ENCODE data around the gene TRPM4. TPM values are rescaled to one million over a fixed set of nuclear protein-coding genes. Genes with fewer than 3 reads are reported as not detected.

The TRPM4 gene
- total and polyA plus RNA-seq, 2 of the 13 experiments (the other 11 are each of a cell fraction or from before 2014, with no cell fraction given) = 1.9 to 4.3 TPM

DNA sequence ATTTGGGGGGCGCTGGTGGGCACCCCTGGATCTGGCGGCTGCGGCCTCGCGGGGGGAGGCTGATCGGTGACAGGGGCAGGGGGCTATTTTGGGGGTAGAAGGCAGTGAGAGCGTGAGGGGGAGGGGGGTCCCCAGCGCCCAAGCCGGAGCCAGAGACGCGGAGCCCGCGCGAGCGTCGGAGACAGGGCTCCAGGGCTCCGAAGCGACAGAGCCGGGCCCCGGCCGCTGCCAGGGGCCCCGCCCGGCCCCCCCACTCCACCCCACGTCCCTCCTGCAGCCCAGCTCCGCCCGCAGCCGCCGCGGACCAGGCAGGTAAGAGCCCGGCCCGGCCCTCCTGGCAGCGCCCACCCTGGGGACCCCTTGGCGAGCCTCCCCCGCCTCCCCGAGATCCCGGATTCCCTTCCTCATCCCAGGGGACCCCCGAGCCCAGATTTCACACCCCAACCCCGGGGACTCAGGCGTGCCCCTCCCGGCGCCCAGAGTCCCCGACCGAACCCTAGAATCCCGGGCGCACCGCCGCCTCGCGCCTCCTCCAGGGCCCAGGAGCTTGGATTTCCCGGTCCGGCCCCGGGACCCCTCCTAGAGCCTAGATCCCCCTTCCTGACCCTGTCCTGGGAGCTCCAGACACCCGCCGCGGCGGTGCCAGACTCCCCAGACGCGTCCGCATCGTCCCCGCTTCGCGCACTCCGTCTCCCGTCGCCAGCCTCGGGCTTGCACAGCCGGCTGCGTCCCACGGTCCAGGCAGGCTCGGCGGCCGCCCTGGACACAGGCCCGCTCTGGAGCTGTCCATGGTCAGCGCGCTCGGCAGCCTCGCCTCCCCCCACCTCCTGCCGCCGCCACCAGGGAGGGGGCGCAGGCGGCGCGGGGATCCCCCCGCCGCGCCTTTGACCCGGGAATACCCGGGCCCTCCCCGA, 37.9 kb upstream of the TRPM4 start, which contains the start of gene PPFIA3 (continued):
- TF ChIP-seq ZNF766 (CRISPR knock-in tag; IDR thresholded peaks at IDR 0.05; ENCODE audit: borderline replicate concordance) = peak; percentile 88
- no peak for TF ChIP-seq NR3C1 (CRISPR knock-in tag; IDR thresholded peaks at IDR 0.05)
- TF ChIP-seq, protein P1, sequence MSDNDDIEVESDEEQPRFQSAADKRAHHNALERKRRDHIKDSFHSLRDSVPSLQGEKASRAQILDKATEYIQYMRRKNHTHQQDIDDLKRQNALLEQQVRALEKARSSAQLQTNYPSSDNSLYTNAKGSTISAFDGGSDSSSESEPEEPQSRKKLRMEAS (IDR thresholded peaks at IDR 0.05) = peak; percentile 65
- no peak for TF ChIP-seq SKI (IDR thresholded peaks at IDR 0.05; ENCODE audit: partially characterized antibody)
- TF ChIP-seq KDM4B (CRISPR knock-in tag; IDR thresholded peaks at IDR 0.05) = 0 out of 2 replicates have a peak, but pooled peaks have one; percentile 37
- no peak for TF ChIP-seq ZBTB21 (CRISPR knock-in tag; IDR thresholded peaks at IDR 0.05)
- no peak for TF ChIP-seq CEBPB (IDR thresholded peaks at IDR 0.05; ENCODE audit: borderline replicate concordance, low read depth, low read length)
- TF ChIP-seq, protein P2, sequence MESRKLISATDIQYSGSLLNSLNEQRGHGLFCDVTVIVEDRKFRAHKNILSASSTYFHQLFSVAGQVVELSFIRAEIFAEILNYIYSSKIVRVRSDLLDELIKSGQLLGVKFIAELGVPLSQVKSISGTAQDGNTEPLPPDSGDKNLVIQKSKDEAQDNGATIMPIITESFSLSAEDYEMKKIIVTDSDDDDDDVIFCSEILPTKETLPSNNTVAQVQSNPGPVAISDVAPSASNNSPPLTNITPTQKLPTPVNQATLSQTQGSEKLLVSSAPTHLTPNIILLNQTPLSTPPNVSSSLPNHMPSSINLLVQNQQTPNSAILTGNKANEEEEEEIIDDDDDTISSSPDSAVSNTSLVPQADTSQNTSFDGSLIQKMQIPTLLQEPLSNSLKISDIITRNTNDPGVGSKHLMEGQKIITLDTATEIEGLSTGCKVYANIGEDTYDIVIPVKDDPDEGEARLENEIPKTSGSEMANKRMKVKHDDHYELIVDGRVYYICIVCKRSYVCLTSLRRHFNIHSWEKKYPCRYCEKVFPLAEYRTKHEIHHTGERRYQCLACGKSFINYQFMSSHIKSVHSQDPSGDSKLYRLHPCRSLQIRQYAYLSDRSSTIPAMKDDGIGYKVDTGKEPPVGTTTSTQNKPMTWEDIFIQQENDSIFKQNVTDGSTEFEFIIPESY (CRISPR knock-in tag; IDR thresholded peaks at IDR 0.05) = peak; percentile 40; the same call in 1 of the 2 replicates
- TF ChIP-seq ARHGAP35 (CRISPR knock-in tag; IDR thresholded peaks at IDR 0.05; ENCODE audit: borderline replicate concordance) = no peak; the same call in 1 of the 2 replicates
- TF ChIP-seq HOXA9 (CRISPR knock-in tag; IDR thresholded peaks at IDR 0.05; ENCODE audit: borderline replicate concordance) = no peak
- TF ChIP-seq, protein P3, sequence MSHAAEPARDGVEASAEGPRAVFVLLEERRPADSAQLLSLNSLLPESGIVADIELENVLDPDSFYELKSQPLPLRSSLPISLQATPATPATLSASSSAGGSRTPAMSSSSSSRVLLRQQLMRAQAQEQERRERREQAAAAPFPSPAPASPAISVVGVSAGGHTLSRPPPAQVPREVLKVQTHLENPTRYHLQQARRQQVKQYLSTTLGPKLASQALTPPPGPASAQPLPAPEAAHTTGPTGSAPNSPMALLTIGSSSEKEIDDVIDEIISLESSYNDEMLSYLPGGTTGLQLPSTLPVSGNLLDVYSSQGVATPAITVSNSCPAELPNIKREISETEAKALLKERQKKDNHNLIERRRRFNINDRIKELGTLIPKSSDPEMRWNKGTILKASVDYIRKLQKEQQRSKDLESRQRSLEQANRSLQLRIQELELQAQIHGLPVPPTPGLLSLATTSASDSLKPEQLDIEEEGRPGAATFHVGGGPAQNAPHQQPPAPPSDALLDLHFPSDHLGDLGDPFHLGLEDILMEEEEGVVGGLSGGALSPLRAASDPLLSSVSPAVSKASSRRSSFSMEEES (CRISPR knock-in tag; IDR thresholded peaks at IDR 0.05) = peak; percentile 55; the same call in 1 of the 2 replicates
- no peak for TF ChIP-seq EHMT2 (IDR thresholded peaks at IDR 0.05; ENCODE audit: borderline replicate concordance, low read depth, low read length)
- TF ChIP-seq ZNF776 (CRISPR knock-in tag; IDR thresholded peaks at IDR 0.05) = peak; percentile 36; the same call in 1 of the 2 replicates
- TF ChIP-seq TBX2 (CRISPR knock-in tag; IDR thresholded peaks at IDR 0.05; ENCODE audit: borderline replicate concordance) = peak; percentile 80
- TF ChIP-seq GATAD1 (CRISPR knock-in tag; IDR thresholded peaks at IDR 0.05) = peak; percentile 71
- TF ChIP-seq ZNF777 (CRISPR knock-in tag; IDR thresholded peaks at IDR 0.05) = peak; percentile 88
- 0 out of 2 replicates have a peak, but pooled peaks have one; percentile 36 for TF ChIP-seq PHF20 (CRISPR knock-in tag; IDR thresholded peaks at IDR 0.05)
- 0 out of 2 replicates have a peak, but pooled peaks have one; percentile 23 for TF ChIP-seq POGZ (CRISPR knock-in tag; IDR thresholded peaks at IDR 0.05)
- TF ChIP-seq, protein P4, sequence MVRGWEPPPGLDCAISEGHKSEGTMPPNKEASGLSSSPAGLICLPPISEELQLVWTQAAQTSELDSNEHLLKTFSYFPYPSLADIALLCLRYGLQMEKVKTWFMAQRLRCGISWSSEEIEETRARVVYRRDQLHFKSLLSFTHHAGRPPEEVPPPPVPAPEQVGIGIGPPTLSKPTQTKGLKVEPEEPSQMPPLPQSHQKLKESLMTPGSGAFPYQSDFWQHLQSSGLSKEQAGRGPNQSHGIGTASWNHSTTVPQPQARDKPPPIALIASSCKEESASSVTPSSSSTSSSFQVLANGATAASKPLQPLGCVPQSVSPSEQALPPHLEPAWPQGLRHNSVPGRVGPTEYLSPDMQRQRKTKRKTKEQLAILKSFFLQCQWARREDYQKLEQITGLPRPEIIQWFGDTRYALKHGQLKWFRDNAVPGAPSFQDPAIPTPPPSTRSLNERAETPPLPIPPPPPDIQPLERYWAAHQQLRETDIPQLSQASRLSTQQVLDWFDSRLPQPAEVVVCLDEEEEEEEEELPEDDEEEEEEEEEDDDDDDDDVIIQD (CRISPR knock-in tag; IDR thresholded peaks at IDR 0.05; ENCODE audit: low read depth) = 0 out of 2 replicates have a peak, but pooled peaks have one; percentile 25
- TF ChIP-seq RXRB (CRISPR knock-in tag; IDR thresholded peaks at IDR 0.05; ENCODE audit: borderline replicate concordance) = 0 out of 2 replicates have a peak, but pooled peaks have one; percentile 36
- TF ChIP-seq, protein P5, sequence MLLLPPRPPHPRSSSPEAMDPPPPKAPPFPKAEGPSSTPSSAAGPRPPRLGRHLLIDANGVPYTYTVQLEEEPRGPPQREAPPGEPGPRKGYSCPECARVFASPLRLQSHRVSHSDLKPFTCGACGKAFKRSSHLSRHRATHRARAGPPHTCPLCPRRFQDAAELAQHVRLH (CRISPR knock-in tag; IDR thresholded peaks at IDR 0.05; ENCODE audit: borderline replicate concordance, low read depth) = peak; percentile 85; the same call in 1 of the 2 replicates
- no peak for TF ChIP-seq NFE2L1 (CRISPR knock-in tag; IDR thresholded peaks at IDR 0.05; ENCODE audit: borderline replicate concordance)
- 0 out of 2 replicates have a peak, but pooled peaks have one; percentile 68 for TF ChIP-seq KLF15 (CRISPR knock-in tag; IDR thresholded peaks at IDR 0.05; ENCODE audit: borderline replicate concordance)
- peak; percentile 75; the same call in 1 of the 2 replicates for TF ChIP-seq ZNF335 (CRISPR knock-in tag; IDR thresholded peaks at IDR 0.05)

Data from HepG2 (cell line).